ENCODE data around the gene DIAPH3.

DIAPH3 gene

GRCh38 chr13:60019119-60019993, 144.4 kb downstream of the DIAPH3 start:
- peak; percentile 5 for DNase-seq (ENCODE audit: low spot score)

DNA sequence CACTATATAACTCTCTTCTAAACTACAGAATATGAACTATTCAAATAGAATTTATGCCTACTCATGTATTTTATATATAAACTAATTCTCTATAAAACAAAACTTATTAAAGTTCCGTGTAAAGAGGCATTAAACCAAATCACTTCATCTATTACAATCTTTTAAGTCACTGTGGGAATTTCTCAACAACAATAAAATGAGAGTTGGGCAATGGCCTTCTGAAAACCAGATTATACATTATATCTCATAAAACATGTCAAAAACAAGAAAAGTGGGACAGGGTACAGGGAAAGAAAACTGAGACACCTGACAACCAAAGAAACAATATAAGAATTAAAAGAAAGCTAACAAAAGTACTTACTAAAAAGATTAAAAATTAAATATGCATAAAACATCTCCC, 145.2 kb downstream of the DIAPH3 start:
- DNase-seq (ENCODE audit: low spot score) = no peak

DNA sequence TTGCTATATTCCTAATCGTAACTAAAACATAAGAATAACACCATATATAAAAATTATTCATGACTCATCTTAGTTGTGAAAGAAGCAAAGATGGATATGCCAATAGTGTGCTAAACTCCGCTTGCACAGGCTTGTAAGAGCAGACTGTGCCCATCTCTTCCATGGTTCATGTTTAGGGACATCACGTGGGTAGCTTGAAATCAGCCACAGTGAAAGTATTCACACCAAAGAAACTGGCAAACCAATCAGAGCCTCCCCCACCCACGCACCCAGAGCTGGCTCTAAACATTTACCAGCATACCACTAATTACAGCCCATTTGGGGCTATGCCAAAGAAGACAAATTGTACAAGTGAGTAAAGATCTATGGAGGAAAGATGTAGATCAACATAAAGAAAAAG, 147.5 kb downstream of the DIAPH3 start:
- no peak for DNase-seq (ENCODE audit: low spot score)

- DNase-seq (ENCODE audit: low spot score) = no peak
These were observed 150.6 kb downstream of the DIAPH3 start for GRCh38 chr13:60013166-60013565.

DNA sequence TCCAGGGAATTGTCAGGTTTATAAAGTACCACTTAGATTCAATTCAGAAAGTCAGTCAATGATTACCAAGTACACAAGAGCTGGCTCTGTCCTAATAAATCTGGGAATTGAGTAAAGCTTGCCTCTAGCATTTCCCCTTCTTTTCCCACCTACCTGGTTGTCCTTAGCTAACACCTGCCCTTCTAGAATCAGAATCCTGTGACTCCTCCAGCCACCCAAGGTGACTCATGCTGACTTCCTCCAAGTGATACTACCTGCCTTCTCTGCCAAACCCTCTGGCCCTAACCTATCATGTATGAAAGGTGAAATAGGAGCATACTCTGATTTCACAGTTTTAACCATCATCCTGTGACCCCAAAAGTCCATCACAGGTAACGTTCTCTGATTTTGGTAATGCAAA, 151.2 kb downstream of the DIAPH3 start:
- no peak for DNase-seq (ENCODE audit: low spot score)

DNA sequence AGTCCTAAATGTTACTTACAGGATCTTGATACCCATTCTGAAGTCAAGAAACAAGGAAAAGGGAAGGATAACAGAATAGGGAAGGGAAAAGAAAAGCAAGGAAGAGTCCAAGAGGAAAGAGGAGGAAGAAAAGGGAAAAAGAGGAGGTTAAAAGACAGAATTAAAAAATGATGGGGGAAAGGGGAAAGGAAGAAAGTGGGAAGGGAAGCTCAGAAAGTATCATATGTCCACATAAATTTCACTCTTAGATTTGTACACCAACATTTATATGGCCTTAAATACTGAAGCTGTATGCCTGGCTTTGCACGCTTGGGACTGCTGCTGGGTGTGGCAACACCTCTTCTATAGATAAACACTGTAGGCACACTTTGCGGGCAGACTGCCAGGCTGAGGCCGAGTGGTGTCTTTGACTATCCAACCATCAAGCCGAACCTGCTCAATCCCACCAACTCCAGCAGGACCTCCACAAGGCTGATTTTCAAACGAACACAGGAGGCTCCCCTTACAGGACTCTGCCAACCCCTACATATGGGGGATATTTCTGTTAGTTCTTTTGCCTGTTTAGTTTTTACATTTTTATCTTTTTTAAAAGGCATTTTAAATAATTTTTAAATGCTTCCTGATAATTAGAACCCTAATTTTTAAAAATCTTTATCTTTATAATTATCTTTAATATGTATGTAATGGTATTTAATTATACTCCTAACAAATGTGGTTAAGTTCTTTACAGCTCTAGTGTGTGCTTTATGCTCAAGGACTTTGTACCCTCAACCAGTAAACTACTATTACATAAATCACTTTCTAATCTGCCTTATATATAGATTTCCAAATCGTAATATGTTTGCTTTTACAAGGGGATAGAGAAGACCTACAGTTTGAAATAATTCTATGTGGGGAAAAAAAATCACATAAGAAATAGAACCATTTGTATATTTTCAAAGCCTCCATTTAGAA, 154.2 kb downstream of the DIAPH3 start:
- DNase-seq (ENCODE audit: low spot score) = no peak

DNA sequence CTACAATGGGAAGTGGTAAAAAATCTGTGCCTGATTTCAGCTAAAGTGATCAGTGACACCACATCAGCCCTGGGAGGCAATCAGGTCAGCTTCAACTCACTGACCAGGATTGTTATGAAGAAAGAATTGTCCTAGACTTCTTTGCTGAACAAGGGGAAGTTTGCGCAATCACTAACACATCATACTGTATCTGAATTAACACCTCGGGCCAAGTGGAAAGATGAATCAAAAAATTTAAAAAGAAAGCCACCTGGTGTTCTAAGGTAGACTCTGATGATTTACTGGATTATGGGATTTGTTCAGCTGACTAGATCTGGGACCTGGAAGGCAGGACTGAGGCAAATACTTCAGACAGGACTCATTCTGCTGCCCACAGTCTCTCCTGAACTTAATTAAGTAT, 161.8 kb downstream of the DIAPH3 start:
- DNase-seq (ENCODE audit: low spot score) = no peak

DNA sequence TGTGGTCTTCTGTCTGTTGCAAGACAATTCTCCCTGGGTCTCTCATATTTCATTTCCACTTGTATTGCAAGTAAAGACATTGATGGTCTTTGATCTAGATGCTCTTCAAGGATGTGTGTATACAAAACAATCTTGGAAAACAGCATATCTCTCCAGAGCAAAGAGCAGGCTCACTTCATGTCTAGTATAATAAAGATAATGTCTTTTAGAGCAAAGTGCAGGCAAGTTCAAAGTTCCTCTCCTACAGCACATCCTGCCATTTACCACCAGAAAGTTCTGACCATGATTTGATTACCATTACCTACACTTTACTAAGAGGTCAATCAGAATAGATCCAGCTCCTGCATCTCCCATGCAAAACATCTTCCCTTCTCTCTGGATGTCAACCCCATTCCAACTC, 162.8 kb downstream of the DIAPH3 start:
- DNase-seq (ENCODE audit: low spot score) = no peak

DNA sequence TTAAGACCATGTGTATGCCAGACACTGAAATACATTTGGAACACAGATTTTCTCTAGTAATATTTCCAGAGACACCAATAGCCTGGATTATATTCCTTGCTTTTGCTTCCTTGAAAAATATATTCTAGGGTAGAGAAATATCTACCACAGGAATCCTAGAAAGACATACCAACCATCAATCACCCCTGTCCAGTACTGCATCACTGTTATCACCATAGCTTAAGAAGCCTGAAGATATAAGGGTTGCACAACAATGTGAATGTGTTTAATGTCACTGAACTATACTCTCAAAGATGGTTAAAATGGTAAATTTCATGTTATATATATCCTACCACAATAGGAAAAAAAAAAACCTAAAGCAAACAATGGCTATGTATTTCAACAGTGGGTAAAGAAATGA, 163.6 kb downstream of the DIAPH3 start:
- DNase-seq (ENCODE audit: low spot score) = no peak

GRCh38 chr13:59997976-59998375, 165.8 kb downstream of the DIAPH3 start:
- DNase-seq (ENCODE audit: low spot score) = no peak

DNA sequence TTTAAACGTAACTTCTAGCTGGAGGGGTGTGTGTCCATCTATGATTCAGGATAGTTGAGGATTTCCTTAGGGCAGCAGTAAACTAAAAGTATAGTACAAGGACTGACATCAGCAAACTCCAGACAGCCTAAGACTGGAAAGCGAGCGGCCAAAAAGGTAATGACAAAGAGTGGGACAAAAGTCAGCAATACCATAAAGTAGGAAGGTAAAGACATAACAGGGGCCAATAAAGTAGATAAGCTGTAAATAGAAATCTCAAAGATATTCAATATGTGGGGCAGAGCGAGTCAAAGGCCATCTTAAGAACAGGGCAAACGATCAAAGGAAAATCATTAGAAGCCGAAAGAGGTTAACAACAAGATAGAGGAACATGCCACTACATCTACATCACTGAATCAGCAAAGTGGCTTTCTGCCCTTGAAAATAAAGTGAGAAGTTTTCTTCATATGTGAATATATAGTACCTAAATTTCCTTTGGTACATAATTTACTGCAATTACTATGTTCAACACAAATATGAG, 167.2 kb downstream of the DIAPH3 start:
- DNase-seq (ENCODE audit: low spot score) = no peak

DNA sequence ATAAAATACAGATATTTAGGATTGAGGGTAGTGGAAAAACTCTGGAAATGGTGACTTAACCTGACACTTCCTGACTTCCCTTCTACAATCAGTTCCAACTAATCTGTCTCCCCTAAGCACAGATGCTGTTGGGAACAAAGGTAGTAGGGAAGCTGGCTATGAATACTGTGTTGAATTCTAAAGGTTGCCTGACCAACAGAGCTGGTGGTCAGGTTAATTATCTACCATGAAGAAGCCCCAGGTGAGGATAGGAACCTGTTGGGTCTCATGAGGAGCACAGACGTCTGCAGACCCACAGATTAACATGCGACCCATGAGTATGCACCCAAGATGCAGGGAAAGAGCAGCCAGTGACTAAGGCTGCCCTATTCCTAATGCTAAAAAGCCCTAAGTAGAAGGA, 172.3 kb downstream of the DIAPH3 start:
- no peak for DNase-seq (ENCODE audit: low spot score)

- no peak for DNase-seq (ENCODE audit: low spot score)
These were observed 180.9 kb downstream of the DIAPH3 start for GRCh38 chr13:59982631-59983382.

- DNase-seq (ENCODE audit: low spot score) = no peak
These were observed 184.1 kb downstream of the DIAPH3 start for GRCh38 chr13:59979589-59979988.

DNA sequence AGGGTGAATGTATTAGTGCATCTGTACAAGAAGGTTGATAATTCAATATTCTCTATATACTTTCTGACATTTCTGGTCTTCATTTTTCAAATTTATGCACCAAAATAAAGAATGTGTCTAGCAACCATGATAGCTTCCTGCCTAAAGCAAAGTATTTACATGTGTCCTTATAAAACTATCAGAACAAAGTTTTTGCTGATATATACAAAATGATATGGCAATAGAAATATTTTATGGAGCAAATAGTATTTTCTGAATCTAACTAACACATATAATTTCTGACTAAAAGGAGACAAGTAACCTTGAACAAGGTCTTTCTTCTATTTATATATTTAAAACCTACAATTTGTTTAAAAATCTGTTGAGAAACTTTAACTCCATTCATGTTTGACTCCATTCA, 184.9 kb downstream of the DIAPH3 start:
- DNase-seq (ENCODE audit: low spot score) = no peak

DNA sequence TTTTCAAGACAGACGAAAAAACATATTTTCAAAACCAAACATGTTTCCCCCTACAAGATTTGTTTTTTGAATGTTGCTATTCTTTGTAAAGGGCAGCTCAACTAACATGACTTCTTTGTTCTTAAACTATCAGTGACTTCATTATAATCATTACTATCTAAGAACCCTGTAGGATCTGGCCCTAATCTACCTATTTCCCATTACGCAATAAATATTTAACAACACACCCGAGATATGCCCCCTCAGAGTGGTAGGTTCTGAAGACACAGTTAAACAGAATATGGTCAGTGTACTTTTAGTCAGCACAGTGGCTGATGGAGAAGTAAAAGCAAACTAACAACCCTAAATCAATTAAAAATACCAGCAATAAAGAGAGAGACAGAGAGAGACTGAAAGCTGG, 186.9 kb downstream of the DIAPH3 start:
- DNase-seq (ENCODE audit: low spot score) = no peak

DNA sequence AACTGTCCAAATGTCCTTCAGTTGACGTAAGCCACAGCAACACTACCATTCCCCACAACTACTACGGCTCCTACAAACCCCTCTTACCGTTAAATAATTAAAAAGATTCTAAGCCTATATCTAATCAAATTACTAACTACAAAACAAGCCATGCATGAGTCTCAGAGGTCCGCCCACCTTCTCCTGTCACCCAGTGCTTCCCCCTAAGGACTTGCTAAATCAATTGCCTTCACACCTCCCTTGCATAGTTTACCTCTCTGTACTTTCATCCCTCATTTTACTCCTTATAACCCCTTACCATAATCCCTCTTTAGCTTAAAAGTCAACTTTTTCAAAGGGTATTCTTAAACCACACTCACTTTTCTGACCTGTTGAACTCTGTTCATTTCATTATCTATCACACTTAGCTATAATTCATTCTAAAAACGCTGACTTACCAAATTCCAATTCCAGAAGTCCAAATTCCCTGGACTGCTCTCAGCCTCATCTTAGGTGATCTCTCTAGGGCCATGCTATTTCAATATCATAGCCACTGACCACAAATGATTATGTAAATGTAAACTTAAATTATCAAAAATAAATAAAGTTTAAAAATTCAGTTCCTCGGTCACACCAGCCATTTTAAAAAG, 187.8 kb downstream of the DIAPH3 start:
- DNase-seq (ENCODE audit: low spot score) = no peak

DNA sequence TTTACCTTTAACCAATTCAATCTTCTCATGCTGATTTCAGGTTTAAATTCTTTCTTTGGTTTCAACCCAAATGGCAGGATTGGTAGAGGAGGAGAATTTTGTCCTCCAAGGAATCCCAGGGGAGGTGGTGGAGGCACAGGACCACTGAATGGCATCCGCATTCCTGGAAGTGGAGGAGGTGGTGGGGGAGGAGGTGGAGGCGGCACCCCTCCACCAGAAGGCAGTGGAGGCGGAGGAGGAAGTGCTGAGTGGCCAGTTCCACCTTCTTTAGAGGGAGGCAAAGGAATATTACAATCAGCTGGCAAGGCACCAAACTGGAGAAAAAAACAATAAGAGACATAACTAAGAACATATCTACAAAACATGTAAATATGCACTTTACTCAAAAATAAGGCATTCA, 192.9 kb downstream of the DIAPH3 start:
- no peak for DNase-seq (ENCODE audit: low spot score)

GRCh38 chr13:59963827-59964226, 199.9 kb downstream of the DIAPH3 start:
- DNase-seq (ENCODE audit: low spot score) = no peak

GRCh38 chr13:59963383-59963782, 200.3 kb downstream of the DIAPH3 start:
- DNase-seq (ENCODE audit: low spot score) = no peak

DNA sequence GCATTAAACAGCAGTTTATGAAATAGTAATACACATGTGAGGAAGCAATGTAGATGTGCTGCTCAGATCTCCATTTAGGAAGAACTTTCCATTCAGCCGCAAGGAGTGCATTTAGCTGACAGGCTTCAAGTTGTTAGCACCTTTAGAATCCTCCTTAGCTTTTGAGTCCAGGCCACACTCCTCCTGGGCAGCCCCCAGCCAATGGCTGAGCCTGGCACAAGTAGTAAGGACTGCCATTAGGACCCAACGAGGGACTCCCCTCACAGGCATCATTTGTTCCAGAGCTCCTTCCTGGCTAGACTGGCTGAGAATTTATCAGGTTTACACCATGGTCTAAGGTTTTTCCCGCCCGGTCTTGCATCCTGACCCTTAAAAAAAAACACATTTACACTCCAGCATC, 201.4 kb downstream of the DIAPH3 start:
- DNase-seq (ENCODE audit: low spot score) = no peak

DNA sequence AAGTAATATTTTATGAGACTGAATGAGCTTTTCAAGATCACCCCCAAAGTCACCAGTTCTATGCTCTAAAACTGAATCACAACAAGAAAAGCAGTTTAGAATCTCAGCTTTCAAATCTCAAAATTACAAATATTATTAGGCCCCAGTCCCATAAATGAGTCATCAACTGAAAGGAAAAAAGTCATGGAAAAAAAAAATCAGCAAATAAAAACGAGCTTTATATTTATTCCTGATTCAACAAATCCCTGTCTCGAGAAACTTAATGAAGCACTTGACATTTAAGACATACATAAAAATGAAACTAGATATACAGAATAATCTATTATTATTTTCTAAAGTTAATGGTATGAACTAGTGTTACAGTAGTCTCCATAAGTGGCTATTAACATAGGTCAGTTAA, 203.0 kb downstream of the DIAPH3 start:
- DNase-seq (ENCODE audit: low spot score) = no peak
